NCI-H146 (cell line): ENCODE data around the gene SLC41A2.
"Not testable (repeated sequence)": the region's sequence is repeated elsewhere in the genome, so short reads cannot be mapped to it uniquely, and the experiment has no call there.

Experiments used
- DNase-seq: peaks from one replicate; lab custom pipeline; 2025; lab: John Stamatoyannopoulos, UW

Gene SLC41A2

DNA sequence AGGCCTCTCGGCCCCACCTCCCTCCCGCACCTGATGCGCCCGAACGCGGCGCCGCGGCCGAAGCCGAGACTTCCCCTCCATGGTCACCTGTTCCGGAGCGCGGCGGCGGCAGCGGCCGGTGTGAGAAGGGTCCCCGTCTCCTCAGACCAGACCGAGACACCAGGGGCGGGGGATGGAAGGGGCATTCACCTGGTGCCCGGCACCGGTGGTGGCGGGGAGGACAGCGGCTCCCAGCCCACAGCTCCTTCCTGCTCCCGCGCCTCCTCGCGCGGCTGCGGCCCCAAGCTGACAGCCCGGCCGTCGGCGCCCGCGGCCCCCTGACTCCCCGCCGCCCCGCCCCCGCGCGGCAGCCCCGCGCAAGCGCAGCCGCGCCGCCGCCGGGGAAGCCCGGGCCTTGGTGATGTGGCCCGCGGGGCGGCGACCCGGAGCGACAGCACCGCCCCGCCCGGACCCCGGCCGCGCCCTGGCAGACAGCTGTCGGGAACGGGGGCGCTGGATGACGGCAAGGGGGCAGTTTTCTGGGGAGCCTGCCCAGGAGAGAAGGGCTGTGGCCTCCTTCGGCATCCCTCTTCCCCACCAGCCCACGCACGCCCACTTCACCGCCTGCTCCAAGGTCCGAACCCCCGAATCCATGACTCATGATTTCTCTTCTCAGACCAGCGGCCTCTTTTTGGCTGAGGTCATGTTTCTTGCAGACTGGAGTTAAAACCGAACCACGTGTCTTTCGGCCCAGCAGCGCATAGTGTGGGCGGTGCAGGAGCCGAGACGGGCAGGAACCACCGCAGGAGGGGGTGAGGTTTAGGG, at the start of gene SLC41A2:
Gene SLC41A2, minus strand, starts transcription at position 290 of the 804 bp plus-strand sequence. CDS start 29,763 bp downstream, outside the sequence.
- peak; percentile 71 for DNase-seq

DNA sequence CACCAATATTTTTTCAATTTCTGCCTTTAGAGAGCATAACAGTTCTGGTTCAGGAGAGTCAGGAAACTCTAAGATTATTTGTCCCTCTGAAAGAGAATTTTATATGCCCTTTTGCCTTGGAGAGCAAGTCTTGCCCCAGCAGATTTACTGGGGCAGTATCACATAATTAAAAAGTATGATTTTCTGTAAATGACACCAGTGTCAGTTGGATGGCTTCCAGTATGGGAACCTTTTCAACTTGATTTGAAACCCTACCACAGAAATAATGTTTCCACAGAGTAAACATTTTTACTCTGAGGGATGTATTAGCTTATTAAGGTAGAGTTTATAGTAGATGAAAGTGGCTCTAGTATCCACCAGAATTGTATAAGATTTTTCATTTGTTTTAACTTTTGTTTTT, 43.4 kb upstream of the SLC41A2 start:
- DNase-seq, result no peak

- DNase-seq, result no peak
These were observed 41.2 kb upstream of the SLC41A2 start for GRCh38 chr12:104999347-104999685.

DNA sequence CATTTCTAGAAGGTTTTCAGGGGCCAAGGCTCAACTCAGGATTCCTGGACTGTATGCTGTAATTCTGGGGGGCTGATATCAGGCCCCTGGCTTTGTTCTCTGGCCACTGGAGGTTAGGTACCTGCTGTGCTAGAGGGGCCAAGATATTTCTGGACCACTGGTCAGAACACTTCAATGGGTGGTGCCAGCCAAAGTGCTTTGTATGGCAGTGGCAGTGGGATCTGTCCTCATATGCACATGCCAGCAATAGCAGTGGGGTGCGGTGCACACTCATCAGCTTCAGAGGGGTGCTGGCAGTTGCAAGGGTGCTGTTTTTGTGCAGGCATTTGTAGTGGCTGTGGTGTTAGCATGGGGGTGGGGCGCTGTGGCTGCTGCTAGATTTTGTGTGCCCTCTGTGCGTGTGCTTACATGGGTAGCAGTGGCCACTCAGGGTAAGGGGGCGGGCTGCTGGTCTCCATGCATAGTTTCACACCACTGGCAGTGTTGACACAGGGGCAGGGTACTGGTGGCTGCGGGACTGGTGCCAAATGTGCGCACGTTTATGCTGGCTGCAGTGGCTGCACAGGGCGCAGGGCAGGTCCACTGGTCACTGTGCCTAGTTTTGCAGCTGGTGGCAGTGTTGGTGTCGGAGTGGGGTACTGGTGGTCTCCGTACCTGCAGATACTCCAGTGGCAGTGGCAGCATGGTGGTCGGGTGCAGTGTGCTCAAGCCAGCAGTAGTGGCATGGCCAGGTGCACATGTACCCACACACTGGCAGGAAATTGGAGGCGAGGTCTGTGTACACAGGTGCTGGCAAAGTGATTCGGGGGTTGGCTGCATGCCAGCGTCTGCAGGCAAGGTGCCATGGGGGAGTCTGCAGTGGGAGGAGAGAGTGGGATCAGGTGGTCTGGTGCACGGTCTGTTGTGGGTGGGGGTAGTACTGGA, 40.6 kb upstream of the SLC41A2 start:
- peak; percentile 84 for DNase-seq

DNA sequence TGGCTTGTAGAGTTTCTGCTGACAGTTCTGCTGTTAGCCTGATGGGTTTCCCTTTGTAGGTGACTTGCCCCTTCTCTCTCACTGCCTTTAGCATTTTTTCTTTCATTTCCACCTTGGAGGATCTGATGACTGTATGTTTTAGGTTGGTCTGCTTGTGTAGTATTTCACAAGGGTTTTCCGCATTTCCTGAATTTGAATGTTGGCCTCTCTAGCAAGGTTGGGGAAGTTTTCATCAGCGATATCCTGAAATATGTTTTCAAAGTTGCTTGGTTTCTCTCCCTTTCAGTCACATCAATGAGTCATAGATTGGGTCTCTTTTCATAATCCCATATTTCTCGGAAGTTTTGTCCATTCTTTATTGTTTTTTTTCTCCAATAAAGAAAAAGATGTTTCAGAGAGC, 39.5 kb upstream of the SLC41A2 start:
- DNase-seq, result no peak

- no peak for DNase-seq
These were observed 36.2 kb upstream of the SLC41A2 start for GRCh38 chr12:104994336-104994735.

DNA sequence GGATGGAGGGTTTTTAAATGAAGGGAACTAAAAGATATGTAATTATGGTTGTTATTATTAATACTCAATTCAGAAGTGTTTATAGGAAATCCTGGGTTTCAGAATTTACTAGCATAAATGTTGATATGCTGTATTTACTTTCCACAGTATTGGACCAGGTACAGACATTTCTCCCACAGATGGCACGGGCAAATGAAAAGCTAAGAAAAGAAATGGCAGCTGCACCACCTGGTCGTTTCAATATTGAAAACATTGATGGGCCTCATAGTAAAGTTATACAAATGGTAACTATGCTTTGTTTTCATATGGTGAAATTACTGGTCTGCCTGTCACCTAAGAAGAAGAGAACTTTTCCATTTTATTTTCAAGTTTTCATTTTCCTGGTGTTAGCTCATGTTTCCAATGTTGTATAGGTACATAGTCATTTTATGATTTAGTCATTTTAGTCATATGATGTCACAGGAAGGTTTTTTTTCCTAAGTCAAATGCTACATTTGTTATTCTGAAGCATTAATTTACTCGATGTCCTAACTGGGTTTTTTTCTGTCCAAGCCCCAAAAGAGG, 33.6 kb upstream of the SLC41A2 start:
- no peak for DNase-seq

- DNase-seq, result no peak
These were observed 32.9 kb upstream of the SLC41A2 start for GRCh38 chr12:104990950-104991349.

- DNase-seq, result peak; percentile 94
These were observed 28.2 kb upstream of the SLC41A2 start, which contains the start of gene NOPCHAP1 for GRCh38 chr12:104986022-104986941. Gene NOPCHAP1, plus strand, starts transcription at chr12:104986316. Its CDS starts 37 bp downstream, at chr12:104986353.

GRCh38 chr12:104985206-104985605, 27.1 kb upstream of the SLC41A2 start:
- DNase-seq, result peak; percentile 38

- DNase-seq, result not testable (repeated sequence)
These were observed 19.6 kb upstream of the SLC41A2 start for GRCh38 chr12:104977688-104978087.

GRCh38 chr12:104976703-104977102, 18.6 kb upstream of the SLC41A2 start:
- DNase-seq, result no peak

- DNase-seq, result no peak
These were observed 17.7 kb upstream of the SLC41A2 start for GRCh38 chr12:104975587-104976343.

- no peak for DNase-seq
These were observed 16.7 kb upstream of the SLC41A2 start for GRCh38 chr12:104974626-104975290.

GRCh38 chr12:104973250-104973649, 15.2 kb upstream of the SLC41A2 start:
- no peak for DNase-seq

- no peak for DNase-seq
These were observed 13.2 kb upstream of the SLC41A2 start for GRCh38 chr12:104971306-104971705.

DNA sequence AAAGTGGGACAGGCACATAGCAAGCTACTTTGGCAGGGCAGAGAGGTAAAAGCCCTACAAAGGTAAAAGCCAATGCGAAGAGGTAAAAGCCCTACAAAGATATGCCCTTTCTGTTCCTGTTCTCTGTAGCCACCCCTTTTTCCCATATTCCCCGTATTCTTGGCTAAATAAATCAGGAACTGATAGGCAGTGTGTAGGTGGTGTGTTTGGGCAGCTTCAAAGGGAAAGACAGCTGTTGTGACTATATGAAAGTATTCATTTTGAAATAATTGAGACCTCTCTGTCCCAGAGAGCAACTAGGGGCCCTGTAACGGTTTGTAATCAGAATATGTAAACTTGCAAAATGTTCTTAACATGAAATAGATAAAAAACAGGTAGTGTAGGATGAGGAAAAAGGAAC, 11.3 kb upstream of the SLC41A2 start:
- no peak for DNase-seq

GRCh38 chr12:104966677-104967076, 8.6 kb upstream of the SLC41A2 start:
- DNase-seq, result no peak

GRCh38 chr12:104964856-104965205, 6.7 kb upstream of the SLC41A2 start:
- DNase-seq, result no peak

- DNase-seq, result peak; percentile 82
These were observed 6.2 kb upstream of the SLC41A2 start for GRCh38 chr12:104964167-104964855.
